Stimulated activated CD8-positive, alpha-beta memory T cell treated with anti-CD3 and anti-CD28 coated beads, Interleukin-4, amount 100 ng/mL, for 4 hours (primary cell): ENCODE results near the gene MOB3B.
"Not testable (repeated sequence)": the region's sequence is repeated elsewhere in the genome, so short reads cannot be mapped to it uniquely, and the experiment has no call there.

Experiments
- DNase-seq, 2 donors: peaks; one replicate each; pipeline ENCODE4 v3.0.0-alpha.2; 2020; ENCODE audit warnings: low read depth in 2 of 2, low spot score in 1 of 2

Gene MOB3B

DNA sequence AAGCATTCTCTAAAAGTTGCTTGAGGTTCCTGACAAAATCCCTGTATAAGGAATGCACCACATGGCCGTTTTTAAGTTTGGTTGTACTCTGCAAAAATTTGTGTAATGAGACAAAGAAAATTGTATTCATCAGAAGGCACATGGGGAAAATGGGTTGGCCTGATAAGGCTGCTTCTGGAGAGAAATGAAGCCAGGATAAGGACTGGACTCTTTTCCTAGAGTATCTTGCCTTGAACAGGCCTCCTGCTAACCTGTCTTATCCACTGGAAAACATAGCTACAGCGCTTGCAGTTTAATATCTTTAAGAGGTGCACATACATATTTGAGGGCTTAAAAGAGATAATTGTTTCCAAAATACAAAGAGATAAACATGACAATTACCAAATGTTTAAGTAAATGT is 46.9 kb downstream of the MOB3B start:
- no peak for DNase-seq

GRCh38 chr9:27478322-27478721 is 51.3 kb downstream of the MOB3B start:
- no peak for DNase-seq

DNA sequence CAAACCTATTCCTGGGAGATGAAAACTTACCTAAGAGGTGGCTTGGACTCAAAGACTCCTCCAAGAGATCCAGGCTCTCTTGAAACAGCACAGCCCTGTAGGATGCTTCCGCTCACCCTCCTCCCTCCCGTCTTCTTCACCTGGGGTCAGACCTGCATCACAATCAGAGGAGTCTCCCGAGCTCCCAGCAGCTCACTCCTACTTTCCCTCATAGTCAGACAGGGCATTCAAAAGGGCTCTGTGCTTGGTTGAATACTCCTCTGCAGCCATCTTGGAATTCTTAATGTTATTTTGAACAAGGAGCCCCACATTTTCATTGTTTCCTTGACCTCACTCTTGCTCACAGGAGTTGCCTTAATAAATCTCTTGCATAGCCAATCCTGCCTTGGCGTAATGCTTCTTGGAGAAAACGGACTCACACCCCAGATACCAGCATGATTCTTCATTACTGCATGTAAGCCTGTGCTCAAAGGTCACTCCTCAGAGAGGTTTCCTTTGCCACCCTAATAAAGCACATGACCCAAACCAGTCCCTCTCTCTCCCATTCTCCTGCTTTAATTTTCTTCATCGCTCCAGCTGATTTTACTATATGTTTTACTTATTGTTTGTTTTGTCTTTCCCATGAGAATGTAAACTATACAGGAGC is 52.6 kb downstream of the MOB3B start:
- no peak for DNase-seq

GRCh38 chr9:27475057-27475595 is 54.5 kb downstream of the MOB3B start:
- no peak for DNase-seq

- no peak for DNase-seq
These were observed 55.3 kb downstream of the MOB3B start for GRCh38 chr9:27474305-27474704.

DNA sequence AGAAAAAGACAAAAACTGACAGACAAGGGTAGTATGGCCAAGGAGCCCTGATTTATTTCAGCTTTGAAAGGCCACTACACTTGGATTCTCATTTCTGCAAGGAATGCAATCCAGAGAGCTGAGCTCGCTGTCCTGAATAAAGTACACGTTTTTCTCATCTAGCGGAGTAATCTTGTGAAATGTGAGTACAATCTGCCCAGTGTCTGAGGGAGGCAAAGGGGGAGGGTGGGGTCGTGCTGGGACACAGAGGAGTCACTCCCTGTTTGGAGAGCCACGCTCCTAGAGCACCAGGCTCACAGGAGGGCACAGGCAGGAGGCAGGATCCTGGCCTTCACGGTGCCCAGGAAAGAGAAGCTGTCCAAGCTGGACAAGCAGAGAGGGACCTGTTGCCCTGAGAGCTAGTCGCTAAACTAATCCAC is 56.5 kb downstream of the MOB3B start:
- no peak for DNase-seq

DNA sequence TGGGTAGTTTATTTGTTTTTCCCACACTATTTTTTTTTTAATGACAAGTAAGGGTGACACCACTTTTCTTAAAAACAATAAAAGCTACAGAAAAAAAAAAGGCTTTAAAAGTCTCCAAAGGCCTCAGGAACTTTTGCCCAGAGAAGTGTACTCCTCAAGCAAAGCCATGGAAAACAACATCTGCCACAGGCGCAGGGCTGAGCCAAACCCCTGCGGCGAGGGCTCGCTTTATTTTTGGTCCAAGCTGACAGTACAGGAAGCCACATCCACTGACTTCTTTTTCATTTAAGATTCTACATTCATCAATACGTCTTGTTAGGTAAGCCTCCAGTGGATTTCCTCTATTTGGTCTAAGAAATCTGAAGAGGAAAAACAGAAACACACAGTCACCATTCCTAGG is 57.4 kb downstream of the MOB3B start:
- no peak for DNase-seq

- DNase-seq = no peak
These were observed 57.8 kb downstream of the MOB3B start for GRCh38 chr9:27471789-27472188.

DNA sequence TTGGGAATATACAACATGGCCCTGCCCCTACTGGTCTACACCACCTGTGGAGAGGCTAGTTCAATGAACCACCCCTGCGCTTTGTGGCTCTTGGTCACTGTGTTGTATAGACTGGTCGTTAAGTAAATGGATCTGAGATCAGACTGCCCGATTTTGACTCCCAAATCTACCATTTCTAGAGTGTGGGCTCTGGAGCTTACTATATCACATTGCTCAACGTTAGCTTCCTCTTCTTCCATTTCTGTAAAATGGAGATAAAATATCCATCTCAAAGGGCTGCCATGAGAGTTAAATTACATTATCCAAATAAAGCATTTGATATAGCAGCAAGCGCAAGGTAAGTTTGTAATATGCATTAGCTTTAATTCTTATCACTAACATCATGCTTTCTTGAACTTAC is 58.2 kb downstream of the MOB3B start:
- no peak for DNase-seq

DNA sequence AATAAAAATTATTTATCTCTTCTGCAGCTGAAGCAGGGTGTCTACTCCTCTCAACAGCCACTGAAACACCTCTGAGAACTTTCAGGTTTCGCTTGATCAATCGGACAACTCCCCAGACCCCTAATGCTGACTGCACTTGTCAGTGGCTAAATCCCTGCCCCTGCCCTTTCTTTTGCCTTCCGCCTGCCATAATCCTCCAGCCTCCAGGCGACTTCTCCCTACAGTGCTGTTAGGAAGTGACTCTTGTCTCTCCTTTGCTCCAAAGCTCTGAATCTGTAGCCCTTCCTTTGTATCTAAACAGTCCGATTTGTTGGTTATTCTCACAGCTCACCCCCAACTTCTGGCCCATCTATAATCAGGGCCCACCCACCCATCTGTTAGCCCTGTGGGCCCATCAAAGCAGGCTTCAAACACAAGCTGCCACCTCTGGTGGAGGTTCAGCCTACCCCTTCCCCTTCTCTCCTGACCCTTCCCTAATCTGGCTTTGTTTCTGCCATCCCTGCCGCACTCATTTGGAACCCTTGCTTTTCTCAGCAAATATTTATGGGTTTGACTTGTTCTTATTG is 59.2 kb downstream of the MOB3B start:
- no peak for DNase-seq

- DNase-seq = no peak
These were observed 60.1 kb downstream of the MOB3B start for GRCh38 chr9:27469550-27469949.

DNA sequence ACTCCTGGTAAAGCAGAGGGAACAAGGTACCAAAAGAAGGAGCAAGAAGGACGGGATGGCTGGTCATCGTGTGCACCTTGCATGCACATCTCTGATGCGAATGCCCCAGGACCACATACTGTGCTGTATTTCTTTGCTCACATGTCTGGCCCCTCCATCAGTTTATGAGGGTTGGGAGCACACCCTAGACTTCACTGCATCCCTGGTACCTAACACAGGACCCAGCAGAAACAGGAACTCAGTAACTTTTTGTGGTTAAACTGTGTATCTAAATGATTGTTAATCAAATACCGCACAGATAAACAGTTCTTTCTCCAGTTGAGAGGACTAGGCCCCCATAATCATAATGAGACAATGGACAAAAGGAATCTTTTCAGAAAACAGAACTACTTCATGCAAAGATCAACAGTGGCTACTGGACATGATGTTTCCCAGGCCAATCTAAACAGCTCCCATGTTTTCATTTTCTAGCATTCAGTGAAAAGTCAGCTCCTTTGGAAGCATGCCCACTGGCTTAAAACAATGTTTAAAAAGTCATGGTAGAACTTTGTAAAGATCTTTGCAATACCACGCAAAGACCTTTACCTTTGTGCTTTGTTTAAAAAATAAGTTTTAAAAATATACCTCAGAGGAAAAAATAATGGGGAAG is 61.0 kb downstream of the MOB3B start:
- no peak for DNase-seq

DNA sequence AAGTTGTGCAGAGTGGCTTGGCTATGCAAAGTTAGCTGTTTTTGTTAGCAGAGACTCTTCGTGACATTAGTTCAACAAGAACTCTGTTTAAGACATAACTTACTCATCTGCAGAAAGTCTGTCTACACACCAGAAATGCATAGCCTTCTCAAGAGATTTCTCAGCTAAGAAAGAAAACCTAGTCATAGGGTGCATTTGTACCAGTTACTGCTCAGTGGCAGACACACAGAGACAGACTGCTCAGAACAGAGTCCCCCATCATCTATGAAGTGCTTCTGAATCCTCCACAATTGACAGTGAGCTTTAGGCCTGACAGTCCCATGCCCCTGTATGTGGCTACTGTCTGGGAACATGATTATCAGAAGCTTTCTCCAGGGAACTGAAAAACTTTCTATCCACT is 61.6 kb downstream of the MOB3B start:
- DNase-seq = no peak

DNA sequence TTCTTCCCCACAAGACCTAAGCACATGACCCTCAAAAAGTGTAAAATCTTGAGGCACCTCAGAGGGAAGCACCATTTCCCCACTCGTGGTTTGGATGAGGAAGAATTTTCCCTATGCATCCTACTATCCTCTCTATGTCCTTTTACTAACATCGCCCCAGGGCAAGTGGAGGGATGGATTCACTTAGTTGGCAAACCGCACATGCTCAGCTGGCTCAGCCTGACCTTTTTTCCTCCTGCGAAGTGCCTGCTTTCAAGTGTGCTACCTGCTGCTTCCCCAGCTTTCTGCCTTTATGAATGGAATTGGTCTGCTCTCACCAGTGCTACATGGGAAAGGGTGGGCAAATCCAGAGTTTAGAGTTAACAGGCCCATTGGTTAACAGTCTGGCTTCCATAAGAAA is 62.1 kb downstream of the MOB3B start:
- DNase-seq = no peak

GRCh38 chr9:27466516-27466915 is 63.1 kb downstream of the MOB3B start:
- DNase-seq = not testable (repeated sequence)

- not testable (repeated sequence) for DNase-seq
These were observed 64.7 kb downstream of the MOB3B start for GRCh38 chr9:27464950-27465349.

- DNase-seq = no peak
These were observed 66.8 kb downstream of the MOB3B start for GRCh38 chr9:27462846-27463245.

DNA sequence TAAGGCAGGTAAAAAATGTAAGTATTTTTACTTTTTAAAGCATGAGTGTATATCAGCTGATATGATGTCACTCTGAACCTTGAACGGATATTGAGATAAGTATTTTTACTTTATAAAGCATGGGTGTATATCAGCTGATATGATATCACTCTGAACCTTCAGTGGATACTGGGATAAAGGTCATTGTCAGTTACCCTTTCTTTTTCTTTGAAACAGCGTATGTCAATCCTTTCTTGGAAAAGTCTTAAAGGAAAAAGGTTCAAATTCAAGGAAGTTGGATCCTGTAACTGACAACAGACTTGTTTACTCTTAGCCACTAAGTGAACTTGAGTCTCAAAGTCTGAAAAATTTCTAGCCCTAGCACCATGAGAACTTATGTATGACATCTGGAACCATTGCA is 67.2 kb downstream of the MOB3B start:
- DNase-seq = no peak

DNA sequence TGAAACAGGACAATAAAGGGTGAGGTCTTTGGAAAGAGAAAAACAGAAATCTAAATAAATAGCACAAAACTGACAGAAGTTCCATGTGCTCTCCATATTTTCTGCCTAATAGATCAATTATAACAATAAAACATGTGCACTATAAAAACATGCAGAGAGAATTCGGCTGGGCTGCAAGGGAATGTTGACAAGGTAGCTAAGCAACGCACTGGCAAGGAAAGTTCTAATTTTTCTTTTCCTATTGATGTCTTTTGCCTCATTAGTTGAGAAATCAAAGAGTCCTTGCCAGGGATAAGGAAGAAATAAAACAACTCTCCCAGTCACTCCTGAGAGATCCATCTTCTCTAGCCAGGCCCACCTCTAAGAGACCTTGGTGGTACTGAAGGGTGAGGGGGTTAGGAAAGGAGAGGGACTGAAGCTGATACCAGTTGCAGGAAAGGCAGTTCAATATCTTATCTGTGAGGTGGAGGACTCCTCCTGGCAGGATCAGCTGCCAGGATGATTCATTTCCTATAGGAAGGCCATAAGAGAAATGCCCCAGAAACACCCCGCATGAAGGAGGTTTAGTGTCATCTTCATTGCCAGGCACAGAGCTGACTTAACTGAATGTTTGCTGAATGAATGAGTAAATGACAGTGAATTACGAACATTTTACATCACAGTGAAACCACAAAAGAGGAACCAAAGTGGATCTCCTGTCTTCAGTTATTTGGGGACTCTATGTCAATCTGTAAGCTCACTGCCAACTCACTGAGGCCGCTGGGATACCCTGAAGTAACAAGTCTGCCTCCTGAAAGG is 69.2 kb downstream of the MOB3B start:
- DNase-seq = no peak

GRCh38 chr9:27457445-27457844 is 72.2 kb downstream of the MOB3B start:
- DNase-seq = no peak

DNA sequence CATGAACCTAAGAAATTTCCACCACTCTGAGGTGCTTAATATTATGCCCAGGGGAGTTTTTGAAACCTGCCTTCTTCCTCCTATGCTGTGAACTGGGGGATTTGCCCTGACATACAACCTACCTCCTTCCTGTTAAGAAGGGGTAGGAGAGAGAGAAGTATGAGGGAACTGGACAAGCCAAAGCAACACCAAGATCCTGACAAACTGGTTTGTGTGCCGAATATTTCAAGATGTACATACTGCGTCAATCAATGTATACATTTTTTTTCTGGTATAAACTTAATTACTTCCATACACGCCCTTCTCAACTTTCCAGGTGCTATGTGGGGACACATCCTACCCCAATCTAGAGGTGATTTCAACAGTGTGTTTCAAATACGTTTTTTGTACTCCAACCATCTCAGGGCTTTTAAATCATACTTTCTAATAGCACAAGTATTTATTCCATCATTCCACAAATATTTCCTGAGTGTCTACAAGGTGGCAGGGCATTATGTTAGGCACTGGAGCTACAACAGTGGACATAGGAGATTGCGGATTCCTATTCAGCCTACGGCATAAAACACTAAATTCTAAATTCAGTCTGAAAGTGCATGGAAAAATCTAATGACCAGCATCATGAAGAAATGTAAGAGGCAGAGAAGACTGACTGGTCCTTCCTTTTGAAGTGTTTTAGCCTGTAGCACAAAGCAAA is 75.6 kb downstream of the MOB3B start:
- no peak for DNase-seq
